ENCODE data around the gene NOD2. TPM values are rescaled to one million over a fixed set of nuclear protein-coding genes. Genes with fewer than 3 reads are reported as not detected.

Gene NOD2
- total and polyA plus RNA-seq, 12 donors: 0.13 to 4.9 (median 0.48) TPM

- H3K4me1 ChIP-seq: peaks cover 0 to 86% (median 4%) of the 10 kb centered on the region in 9 donors
- ATAC-seq (peak in 4 of 8 donors; percentile 13 to 48 (median 37)), DNase-seq (no peak)
- H3K9me3 ChIP-seq: no peaks in the 10 kb centered on the region
- H3K27me3 ChIP-seq: no peaks in the 10 kb centered on the region
- intact Hi-C loops (cut with DNase I): no loop called here
- WGBS, 2 donors: 79 to 91% methylated on average over 14 of the region's 14 CpGs
- no peak for TF ChIP-seq CTCF (IDR thresholded peaks at IDR 0.05)
- peak overlapping the region in 1 of 10 donors; percentile 20 for H3K4me3 ChIP-seq
- H3K27ac ChIP-seq: peak overlapping the region in 1 of 10 donors; percentile 85
- no peaks in the 10 kb centered on the region for H3K36me3 ChIP-seq
Measured at GRCh38 chr16:50683689-50684374, 9.6 kb upstream of the NOD2 start.

- whole genome bisulfite sequencing, 2 donors: 90 to 91% methylated on average over 11 of the region's 11 CpGs
- H3K9me3 ChIP-seq: no peaks in the 10 kb centered on the region
- ATAC-seq: no peak
- no peaks in the 10 kb centered on the region for H3K36me3 ChIP-seq
- no peak for DNase-seq
- H3K4me1 ChIP-seq: peaks cover 0 to 75% (median 4%) of the 10 kb centered on the region in 9 donors
- intact Hi-C loops (cut with DNase I): no loop called here
- H3K4me3 ChIP-seq: no peak overlapping the region
- peak overlapping the region in 1 of 10 donors; percentile 85 for H3K27ac ChIP-seq
- no peak for TF ChIP-seq CTCF (IDR thresholded peaks at IDR 0.05)
- no peaks in the 10 kb centered on the region for H3K27me3 ChIP-seq
Measured at GRCh38 chr16:50684823-50685461, 8.5 kb upstream of the NOD2 start.

- Histone ChIP-seq H3K36me3 (no peaks in the 10 kb centered on the region), H3K27me3 (no peaks in the 10 kb centered on the region), H3K27ac (peak overlapping the region in 1 of 10 donors; percentile 85), H3K4me1 (peaks cover 0 to 73% (median 4%) of the 10 kb centered on the region in 9 donors), H3K9me3 (no peaks in the 10 kb centered on the region), H3K4me3 (no peak overlapping the region)
- ATAC-seq (peak in 2 of 8 donors; percentile 43 to 62), DNase-seq (no peak)
- intact Hi-C loops (cut with DNase I): no loop called here
- TF ChIP-seq CTCF (IDR thresholded peaks at IDR 0.05): no peak
- 91 to 92% methylated on average over 8 of the region's 8 CpGs for WGBS, 2 donors
Measured at GRCh38 chr16:50685462-50686063, 7.8 kb upstream of the NOD2 start.

- H3K9me3 ChIP-seq: no peaks in the 10 kb centered on the region
- DNase-seq (no peak), ATAC-seq (peak in 4 of 8 donors; percentile 20 to 58 (median 46))
- no peak overlapping the region for H3K4me3 ChIP-seq
- peaks cover 0 to 54% (median 4%) of the 10 kb centered on the region in 9 donors for H3K4me1 ChIP-seq
- no peak overlapping the region for H3K27ac ChIP-seq
- H3K36me3 ChIP-seq: no peaks in the 10 kb centered on the region
- TF ChIP-seq CTCF (IDR thresholded peaks at IDR 0.05): no peak
- 32 to 49% methylated on average over 12 of the region's 12 CpGs for WGBS, 2 donors
- no peaks in the 10 kb centered on the region for H3K27me3 ChIP-seq
- intact Hi-C loops (cut with DNase I): no loop called here
Measured at GRCh38 chr16:50688083-50688482, 5.3 kb upstream of the NOD2 start.

Data from heart right ventricle (tissue), 16 donors.